ENCODE measurements around the gene TLE3.

The TLE3 gene

DNA sequence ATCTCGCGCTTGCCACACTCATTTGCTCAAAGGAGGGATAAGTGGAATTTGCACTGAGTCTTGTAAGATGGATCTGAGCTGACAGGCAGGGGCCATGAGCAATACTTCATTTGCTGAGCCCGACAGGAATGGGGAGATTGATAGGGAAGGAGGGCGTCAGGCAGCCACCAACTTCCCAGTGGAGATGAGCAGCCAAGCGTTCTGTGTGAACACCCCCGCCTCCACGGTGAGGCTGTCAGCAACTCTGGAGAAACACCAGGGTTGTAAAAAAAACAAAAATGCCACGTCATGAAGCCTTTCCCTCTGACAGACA is 36.8 kb downstream of the TLE3 start:
- no peak for DNase-seq

DNA sequence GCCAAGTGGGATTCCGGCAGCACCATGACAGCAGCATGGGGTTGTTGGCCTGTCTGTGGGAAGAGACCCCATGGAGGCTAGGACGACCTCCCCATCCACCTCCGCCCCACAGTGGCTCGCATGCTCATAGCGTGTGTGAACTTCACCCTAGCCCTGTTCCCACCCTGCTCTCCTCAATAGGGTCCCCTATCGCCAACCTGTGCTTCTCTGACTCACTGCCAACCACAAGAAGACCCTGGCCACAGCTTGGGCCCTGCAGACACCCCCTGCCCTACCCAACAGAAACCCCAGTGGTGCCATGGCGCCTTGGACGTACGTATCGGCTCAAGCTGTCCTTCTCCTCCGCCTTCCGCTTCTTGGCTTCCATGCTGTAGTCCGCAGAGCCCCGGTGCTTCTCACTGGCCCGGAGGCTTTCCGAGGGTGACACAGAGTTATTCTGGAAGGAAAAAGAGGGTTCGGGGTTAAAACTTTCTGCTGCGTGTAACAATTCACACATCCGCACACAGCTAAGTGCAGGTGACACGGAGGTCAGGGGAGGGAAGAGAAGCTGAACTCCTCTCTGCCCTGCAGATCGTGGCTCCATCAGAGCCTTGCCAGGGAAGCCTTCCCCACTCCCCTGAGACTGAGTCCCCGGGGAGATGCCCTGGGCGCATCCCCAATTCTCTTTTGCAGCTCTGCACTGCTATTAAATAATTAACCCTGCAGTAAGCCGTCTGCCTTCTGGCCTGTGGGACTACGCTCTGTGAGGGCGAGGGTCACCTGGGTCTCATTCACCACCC is 37.3 kb downstream of the TLE3 start:
- no peak for DNase-seq

DNA sequence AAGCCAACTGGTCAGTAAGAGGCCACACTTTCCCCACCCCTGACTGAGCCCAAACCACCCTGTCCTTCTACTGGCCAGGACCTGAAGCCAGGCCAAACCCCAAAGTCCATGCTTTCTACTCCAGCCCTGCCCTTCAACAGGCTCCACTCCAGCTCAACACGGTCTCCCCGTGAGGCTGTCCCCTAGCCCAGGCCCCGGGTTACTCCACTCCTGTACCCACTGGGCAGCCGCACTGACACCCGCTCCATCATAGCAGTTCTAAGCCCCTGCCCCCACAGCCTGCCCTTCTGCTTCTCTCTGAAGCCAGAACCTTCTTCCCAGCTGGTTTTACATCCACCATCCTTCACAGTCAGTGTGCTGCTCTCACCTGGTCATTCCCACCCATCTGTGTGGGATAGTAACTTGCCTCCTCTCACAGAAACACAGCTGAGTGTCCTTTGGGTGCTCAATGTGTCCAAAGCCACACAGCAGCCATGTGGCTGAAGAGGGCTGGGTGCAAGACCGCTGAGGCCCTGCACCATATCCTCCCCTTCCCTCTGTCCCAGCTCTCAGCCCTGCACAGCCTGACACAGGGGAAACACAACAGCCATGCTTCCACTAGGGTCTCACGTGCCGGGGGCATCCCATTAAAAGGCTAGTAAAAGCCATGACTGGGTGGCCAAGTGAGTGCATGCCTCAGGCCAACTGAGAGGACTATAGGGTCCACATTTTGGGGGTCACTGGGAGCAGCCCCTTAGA is 38.1 kb downstream of the TLE3 start:
- DNase-seq = no peak

DNA sequence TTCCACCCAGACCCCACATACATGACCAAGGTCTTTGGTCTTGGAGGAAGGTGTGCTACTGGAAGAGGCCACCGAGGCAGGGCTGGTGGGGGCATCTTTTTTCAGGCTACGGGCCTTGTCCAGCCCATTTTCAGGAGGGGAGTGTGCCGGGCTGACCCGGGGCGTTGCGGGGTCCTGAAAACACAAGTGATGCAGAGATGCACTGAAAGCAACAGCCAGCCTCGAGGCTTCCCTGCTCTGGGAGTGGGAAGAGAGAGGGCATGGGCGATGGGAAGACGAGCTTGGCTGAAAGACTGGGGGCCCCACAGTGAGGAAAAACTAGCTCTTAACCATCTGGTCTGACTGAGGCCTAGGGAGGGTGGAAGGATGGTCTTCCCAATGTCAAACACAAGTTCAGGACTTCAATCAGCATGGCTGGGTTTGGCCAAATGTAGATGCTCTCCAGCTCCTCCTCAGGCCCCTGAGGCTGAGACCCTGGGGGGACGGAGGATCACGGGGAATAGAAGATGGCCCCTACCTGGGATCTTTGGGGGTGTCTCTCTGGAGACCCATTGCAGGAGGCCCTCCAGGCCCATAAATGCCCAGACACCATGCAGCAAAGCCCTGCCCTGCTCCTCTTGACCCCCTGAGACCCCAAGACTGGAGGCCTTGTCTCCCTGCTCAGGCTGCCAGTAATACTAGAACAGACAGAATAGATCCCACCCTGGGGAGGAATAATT is 38.9 kb downstream of the TLE3 start:
- no peak for DNase-seq

DNA sequence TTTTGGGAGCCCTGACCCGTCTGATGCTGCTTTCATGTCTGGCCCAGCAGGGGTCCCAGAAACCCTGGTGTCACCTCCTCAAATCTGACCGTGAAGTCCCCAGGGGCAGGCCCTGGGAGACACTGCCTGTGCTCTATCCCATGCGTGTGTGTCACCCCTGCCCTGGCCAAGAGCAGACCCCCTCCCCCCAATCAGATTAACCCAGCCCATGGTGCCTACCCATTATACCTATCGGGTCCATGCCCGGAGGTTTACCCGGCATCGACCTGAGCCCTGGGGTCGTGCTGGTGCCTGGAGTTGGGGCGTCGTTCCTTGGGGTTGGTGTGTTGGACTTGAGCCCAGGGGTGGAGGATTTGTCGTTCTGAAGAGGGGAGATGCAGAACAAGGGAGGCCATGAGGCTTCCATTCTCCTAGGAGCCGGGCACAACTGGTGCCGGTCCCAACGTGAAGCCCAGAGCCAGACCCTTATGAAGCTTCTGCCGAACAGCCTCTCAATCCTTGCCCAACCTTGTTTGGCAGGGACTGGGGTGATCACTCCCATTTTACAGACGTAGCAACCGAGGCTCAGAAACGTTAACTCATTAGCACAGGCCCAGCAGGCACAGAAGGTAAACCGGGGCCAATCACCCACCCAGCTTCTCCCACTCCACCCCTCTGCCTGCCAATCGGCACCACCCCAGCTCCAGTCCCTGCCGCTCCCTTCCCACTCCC is 39.6 kb downstream of the TLE3 start:
- DNase-seq = no peak

DNA sequence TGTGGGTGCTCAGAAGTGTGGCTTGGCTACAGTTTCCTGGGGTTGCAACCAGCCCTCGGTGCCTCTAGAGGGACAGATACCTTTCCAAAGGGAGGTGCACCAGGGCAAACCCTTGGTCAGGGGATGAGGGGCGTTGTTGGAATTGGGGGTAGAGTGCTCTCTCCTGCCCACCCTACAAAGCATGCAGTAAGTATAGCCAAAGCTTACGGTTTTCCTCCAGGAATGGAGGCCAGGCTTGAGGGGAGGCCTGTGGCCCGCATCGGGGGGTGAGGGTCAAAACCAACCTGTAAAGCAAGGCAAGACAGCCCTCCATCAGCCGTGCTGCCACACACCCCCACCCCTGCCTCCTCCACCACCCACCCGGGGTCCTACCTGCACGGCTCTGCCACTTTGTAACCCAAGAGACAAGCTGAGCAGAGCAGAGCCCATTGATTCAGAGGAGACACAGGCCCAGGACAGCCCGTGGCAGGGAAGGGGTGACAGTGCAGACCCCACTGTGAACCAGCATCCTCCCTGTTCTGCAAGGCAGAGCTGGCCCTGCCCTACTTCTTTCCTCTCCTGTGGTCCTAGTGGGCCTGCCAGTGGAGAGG is 41.5 kb downstream of the TLE3 start:
- no peak for DNase-seq

DNA sequence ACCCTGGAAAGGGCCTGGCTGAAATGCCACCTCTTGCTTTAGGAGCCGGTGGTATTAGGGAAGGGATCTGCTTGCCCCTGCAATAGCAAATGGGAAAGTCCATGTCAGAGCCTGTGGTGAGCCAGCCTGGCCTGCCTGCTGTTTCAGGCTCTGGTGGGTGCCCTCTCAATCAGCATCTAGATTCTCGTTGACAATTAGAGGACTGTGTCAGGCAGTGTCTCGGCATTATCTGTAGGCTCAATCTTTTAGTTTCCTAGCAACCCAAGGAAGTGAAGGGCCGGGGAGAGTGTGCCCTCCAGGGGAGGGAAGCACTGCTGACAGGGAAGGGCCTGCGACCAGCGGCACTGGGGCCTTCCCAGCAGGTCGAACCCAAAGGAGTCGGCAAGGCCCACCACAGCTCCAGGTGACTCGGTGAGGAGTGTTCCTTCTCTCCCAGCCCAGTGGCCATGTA is 42.1 kb downstream of the TLE3 start:
- DNase-seq = no peak

DNA sequence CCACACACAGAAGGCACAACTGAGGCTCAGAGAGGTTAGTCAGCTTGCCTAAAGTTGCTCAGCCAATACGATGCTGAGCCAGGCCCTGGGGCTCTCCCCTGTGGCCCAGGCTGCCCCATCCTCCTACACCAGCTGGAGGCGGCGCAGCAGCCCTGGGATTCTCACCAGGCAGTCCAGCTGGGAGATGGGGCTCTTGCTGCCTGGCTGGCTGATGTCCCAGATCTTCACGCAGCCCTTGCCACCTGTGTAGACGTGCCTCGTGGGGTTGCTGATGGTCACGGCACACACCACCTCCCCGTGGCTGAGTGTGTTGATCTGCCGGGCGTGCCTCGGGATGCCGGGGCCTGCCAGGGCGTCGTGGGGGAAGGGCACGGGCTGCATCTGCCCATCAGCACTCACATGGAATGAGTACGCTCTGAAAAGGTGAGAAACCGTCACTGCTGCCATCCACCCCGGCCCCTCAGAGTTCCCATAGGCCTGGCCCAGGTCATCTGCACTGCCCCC is 42.8 kb downstream of the TLE3 start:
- DNase-seq = no peak

DNA sequence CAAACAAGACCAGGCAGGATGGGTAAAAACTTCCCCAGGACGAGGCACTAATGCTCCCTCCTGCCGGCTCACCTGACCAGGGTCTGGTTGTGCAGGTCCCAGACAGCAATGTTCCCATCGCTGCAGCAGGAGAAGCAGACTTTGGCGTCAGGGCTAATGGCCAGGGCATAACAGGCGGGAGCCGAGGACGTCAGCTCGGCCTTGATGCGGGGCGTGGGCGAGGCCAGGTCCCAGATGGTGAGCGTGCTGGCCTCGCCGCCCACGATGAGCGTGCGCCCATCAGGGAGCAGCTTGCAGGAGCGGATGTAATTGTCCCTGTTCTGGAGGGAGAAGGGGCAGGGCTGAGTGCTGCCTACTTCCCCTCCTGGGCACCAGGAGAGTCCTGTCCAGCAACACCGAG is 43.4 kb downstream of the TLE3 start:
- no peak for DNase-seq

DNA sequence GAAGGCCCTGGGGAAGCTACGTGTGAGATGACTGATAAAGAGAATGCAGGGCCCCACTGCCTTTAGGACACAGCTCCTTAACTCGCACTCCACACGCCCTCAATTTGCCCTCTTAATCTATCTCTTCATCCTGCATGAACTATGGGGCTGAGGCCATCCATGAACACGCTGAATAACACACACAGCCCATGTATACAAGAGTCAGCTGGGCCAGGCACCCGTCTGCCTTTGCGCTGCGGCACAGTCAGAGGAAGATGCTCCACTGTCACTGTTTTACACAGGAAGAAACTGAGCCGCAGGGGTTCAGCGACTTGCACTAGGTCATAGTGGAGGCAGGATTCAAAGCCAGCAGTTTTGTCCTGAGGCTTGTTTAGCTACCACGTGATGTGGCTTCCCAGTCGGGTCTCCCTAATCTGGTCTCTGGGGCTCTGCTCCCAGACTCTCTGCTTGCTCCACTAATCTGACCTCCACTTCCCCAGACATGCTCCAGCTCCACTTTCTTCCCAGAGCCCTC is 43.9 kb downstream of the TLE3 start:
- DNase-seq = no peak

DNA sequence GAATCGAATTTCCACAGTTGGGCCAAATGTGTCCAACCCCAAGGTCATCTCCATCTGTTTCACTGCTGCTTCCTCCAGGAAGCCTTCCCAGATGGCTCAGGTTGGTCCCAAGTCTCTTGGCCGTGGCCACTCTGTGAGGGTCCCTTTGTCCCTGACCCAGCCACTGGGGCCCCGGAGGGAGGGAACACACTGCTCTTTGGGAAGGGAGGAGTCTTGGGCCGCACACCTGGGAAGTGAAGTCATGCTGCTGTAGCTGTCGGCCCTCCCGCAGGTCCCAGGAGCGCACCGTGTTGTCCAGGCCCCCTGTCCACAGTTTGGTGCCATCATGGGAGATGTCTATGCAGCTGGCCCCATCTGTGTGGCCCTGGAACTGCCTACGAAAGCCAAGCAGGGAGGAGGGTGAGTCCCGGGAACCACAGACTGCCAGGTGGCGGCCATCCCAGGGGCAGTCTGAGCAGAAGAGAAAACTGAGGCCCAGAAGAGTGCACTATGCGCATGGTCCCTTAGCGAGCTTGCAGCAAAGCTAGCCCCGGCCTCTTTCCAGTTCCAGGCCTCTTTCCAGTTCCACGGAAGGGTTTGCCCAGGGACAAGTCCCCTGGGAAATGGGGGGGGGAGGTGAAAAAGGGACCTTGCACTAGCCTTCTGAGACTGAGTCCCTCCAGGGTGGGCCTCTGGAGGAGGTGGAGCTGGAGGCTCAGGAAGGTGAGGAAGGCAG is 44.6 kb downstream of the TLE3 start:
- no peak for DNase-seq

DNA sequence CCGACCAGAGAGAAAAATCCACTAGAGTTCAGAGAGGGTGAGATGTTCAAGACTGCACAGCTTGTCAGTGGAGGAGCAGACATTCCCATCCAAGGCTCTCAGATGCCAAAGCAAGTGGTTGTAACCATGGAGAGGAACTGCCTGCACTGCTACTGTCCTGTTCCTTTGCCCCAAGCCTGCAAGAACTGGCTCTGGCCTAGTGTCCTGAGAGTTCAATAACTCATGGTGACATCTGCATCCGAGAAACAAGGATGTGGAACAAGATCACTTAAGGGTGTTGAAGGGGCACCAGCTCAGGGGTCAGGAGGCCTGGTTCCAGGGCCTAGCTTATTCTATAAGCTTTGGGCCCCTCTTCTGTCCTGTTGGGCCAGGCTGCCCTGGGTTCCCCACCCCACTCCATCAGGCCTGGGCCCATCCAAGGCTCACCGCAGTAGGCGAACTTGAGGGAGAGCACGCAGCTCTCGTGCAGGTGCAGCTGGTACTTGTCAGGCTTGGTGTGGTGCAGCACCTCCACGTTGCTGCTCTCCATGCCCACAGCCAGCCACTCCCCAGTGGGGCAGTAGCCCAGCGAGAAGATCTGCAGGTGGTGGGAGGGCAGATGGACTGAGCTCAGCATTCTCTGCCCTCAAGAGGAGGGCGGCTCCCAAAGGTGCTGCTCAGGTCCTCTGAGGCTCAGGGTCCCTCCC is 45.6 kb downstream of the TLE3 start:
- no peak for DNase-seq

DNA sequence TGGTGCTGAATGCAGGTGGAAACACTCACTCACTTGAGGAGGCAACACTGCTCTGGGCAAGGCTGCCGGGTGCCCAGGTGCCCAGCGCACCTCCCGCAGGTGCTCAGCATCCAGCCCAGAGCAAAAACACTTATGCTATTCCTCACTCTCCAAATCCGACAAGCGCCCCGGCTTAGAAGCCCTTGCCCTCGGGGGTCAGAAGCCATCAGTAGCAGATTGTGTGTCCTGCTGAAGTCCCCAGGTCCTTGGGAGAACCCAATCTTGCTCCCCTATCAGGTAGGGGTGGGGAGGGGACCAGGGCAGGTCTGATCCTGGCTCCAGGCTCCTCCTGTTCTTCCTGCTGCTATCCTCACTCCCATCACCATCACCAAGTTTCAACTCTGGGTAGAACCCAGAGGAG is 46.7 kb downstream of the TLE3 start:
- no peak for DNase-seq

DNA sequence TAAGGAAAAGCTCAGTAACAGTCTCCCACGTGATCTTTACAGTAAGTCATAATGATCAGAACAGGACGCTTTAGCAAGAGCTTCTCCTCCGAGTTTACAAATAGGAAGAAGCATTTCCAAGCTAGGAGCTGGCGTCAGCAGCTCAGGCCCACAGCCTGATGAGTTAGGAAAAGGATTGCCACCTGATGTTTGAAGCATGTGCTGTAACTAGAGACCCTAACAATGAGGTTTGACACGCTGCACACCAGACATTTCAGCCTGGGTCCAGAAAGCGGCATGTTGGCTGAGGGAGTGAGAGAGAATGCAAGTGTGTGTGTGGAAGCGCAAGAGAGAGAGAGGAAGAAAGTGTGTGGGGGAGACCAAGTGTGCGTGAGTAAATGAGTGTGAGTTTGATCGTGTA is 47.3 kb downstream of the TLE3 start:
- DNase-seq = no peak

DNA sequence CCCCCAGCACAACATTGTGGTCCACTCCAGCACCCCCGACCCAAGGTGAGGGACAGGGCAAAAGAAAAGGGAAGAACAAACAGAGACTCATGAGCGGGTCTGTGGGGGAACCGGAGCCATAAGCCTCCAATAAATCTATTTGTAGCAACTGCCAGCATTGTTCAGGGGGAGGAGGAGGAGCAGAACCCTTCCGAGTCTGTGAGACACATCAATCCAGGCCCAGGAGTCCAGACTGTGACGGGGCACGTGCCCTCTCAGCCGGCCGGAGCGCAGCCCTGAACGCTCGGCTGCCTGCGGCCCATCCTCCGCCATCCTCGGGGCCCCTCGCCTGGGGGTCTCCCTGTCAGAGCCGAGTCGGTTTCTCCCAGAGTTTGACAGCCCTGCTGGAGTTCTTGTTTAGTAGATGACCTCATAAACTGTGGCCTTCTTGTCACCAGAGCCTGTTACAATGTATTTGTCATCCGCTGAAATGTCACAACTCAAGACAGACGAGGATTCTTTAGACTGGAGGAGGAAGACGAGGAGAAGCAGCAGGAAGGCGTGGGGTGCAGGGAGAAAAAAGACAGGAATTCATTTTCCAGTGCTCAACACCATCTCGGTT is 47.9 kb downstream of the TLE3 start:
- no peak for DNase-seq

DNA sequence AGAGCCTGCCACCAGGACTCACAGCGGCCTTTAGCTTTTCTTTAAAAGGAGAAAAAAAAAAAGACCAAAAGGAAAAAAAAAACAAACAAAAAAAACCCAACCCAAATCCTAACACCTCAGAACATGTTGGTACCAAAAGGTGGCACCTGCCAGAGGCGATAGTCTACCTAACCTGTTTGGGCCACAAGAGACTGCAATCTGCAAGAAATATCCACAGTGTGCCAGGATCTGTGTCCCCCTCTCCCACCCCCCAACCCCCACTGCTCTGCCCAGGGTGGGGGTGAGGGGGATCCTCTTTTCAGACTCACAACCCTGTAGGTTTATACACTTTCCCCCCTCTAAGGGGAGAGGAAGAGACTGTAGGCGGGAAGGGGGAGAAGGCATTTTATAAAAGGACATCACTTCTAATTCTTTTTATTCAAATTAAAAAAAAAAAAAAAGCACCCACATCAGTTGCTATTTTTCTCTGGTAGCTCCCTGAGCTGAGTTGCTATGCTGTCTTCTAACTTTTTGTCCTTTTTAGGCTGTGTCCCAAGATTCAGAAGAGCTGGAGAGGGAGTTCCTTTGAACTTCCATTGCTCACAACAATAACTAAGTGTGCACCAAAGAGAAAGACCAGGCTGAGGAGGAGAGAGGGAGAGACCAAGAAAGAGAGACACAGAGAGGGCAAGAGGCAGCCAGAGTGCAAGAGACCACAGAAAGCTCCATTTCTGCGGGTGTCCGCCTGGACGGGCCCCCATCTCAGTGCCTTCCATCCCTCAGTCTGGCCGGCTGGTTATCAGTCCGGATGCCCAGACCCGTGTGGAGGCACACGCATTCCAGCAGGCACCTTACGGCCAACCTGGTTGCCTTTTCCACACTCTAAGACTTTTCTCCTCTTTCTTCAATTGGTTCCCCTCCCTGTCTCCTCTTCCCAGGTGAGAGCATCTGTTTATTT is 48.9 kb downstream of the TLE3 start:
- no peak for DNase-seq

DNA sequence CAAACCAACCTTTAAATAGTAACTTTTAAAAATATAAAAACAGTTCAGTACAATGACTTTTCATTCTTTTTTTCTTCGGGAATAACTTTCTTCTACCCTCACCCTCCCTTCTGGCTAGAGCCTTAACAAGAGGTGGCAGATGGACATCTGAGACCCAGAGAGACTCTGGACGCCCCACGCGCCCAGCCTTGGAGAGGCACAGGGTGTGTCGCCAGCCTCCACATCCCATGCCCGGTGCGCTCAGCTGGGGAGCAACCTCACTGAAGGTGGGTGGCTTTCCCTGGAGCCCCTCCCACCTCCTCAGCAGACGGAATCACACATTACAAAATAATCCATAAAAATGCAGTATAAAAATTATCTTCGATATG is 49.5 kb downstream of the TLE3 start:
- DNase-seq = no peak

DNA sequence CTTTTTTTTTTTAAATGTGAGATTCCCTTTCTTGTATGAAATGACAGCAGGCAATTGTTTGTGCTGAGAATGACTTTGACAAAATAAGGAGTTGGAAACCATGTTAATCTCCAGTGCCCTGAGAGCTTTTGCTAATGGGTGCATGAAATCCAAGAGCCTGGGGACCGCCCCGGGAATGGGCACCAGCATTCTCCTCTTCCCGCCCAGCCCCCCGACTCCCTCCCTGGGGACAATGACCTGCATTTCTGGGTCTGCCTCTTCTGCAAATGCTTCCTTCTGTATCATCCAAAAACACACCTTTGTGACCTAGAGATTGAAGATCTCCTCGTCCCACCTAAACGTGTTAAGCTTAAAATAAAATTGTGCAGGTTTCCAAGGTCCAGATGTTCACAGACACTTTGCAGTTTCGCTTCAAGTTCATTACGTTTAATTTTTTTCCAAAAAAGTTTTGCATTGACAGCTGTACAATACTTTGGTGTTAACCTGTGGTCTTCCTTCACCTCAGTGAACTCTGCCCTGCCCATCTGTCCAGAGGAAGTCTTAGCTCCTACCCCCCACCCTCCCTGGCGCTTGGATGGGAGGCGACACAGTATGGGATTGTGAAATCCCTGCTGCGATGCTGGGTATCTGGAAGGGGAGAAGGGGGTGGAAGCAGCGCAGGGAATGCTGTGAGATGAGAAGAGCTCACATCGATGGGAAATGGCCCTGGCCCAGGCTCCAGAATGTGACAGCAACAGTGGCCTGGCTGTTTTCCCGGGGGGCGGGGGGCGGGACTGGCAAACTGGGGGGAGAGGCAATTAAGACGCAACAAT is 50.1 kb downstream of the TLE3 start:
- no peak for DNase-seq
